ENCODE measurements around the gene FGF14.

GRCh38 chr13:101691341-101691860 is 710.4 kb downstream of the FGF14 start:
- no peak for TF ChIP-seq CTCF (IDR thresholded peaks at IDR 0.05)
- no peak for TF ChIP-seq EP300 (IDR thresholded peaks at IDR 0.05)
- TF ChIP-seq POLR2A (IDR thresholded peaks at IDR 0.05) = no peak
